B cell (primary cell): ENCODE data around the gene RNF113A. TPM values are rescaled to one million over a fixed set of nuclear protein-coding genes. Genes with fewer than 3 reads are reported as not detected.

ENCODE experiments used
- ATAC-seq: fragments of 200-7000 bp; cut with Tn5 transposase; one replicate; pipeline ENCODE4 v1.10.0; 2021; ENCODE audit warnings: low read depth, mild to moderate bottlenecking, moderate number of reproducible peaks, moderate library complexity
- CTCF ChIA-PET: fragments of 350-600 bp; sonication (Branson Sonifier 250); formaldehyde crosslinking; loops from one replicate; lab custom pipeline; 2021; ENCODE audit warnings: antibody characterized with exemption, inconsistent platforms; lab: Charles Lee
- POLR2A ChIA-PET: fragments of 350-600 bp; sonication (Branson Sonifier 250); formaldehyde crosslinking; loops from one replicate; lab custom pipeline; 2021; ENCODE audit warnings: antibody characterized with exemption; lab: Charles Lee
- DNase-seq: peaks from one replicate; pipeline ENCODE4 v3.0.0; 2013
- H2AFZ ChIP-seq: 2 replicates; pipeline ENCODE4 v1.6.1; 2012; ENCODE audit warnings: mild to moderate bottlenecking, low read depth, low read length; ENCODE audit not compliant: insufficient read depth, poor library complexity, severe bottlenecking
- H3K27ac ChIP-seq, 2 donors: 1 replicate in 1 of 2; 2 replicates in 1 of 2; pipeline ENCODE4 v1.5.1; 2012 to 2013; ENCODE audit warnings: low read length in 2 of 2, mild to moderate bottlenecking in 2 of 2, moderate library complexity in 1 of 2
- H3K27me3 ChIP-seq, 4 experiments: fragments of 200-600 bp in 1 of 4; sonication (generic) in 1 of 4; replicated peaks in 1 of 4; 1 replicate in 2 of 4; 2 replicates in 2 of 4; pipeline versions ENCODE4 v1.6.1 to v1.7.0; 2013 to 2016; ENCODE audit warnings: low read length in 3 of 4, mild to moderate bottlenecking in 2 of 4, mixed read lengths in 1 of 4, moderate library complexity in 1 of 4; ENCODE audit not compliant: insufficient read depth in 4 of 4, control insufficient read depth in 3 of 4; ENCODE audit errors: control extremely low read depth in 1 of 4
- H3K36me3 ChIP-seq, 2 experiments: replicated peaks in 1 of 2; 1 replicate in 1 of 2; 2 replicates in 1 of 2; pipeline versions ENCODE4 v1.6.1 to v1.7.1; 2013; ENCODE audit warnings: low read length in 1 of 2; ENCODE audit not compliant: insufficient read depth in 2 of 2, control insufficient read depth in 1 of 2; ENCODE audit errors: control extremely low read depth in 1 of 2, extremely low read depth in 1 of 2
- H3K4me1 ChIP-seq, 2 donors: fragments of 200-600 bp in 1 of 2; sonication (generic) in 1 of 2; 1 replicate in 1 of 2; 2 replicates in 1 of 2; pipeline versions ENCODE4 v1.5.1 to v1.6.1; 2013 to 2017; ENCODE audit warnings: low read length in 2 of 2; ENCODE audit not compliant: control insufficient read depth in 2 of 2, insufficient read depth in 2 of 2
- H3K4me2 ChIP-seq: replicated peaks from 2 replicates; pipeline ENCODE3; 2012; ENCODE audit warnings: mild to moderate bottlenecking, low read depth, low read length; ENCODE audit not compliant: poor library complexity, severe bottlenecking
- H3K4me3 ChIP-seq, 5 experiments: fragments of 200-600 bp in 1 of 5; sonication (generic) in 1 of 5; 1 replicate in 3 of 5; 2 replicates in 2 of 5; pipeline versions ENCODE4 v1.5.1 to v1.7.0; 2011 to 2016; ENCODE audit warnings: low read length in 4 of 5, mild to moderate bottlenecking in 4 of 5, low read depth in 2 of 5, control low read depth in 1 of 5, moderate library complexity in 1 of 5; ENCODE audit not compliant: insufficient read depth in 1 of 5; ENCODE audit errors: control extremely low read depth in 1 of 5, extremely low read depth in 1 of 5
- H3K79me2 ChIP-seq: fragments of 200-600 bp; sonication (generic); one replicate; pipeline ENCODE4 v1.6.0; 2016; ENCODE audit warnings: low read length; ENCODE audit not compliant: control insufficient read depth, insufficient read depth
- H3K9ac ChIP-seq: fragments of 200-600 bp; sonication (generic); 2 replicates; pipeline ENCODE4 v1.6.1; 2017; ENCODE audit warnings: mild to moderate bottlenecking, low read length, moderate library complexity
- H3K9me3 ChIP-seq, 3 donors: one replicate each; pipeline versions ENCODE4 v1.6.1 to v1.7.1; 2013; ENCODE audit warnings: low read length in 2 of 3; ENCODE audit not compliant: control insufficient read depth in 2 of 3, insufficient read depth in 1 of 3; ENCODE audit errors: control extremely low read depth in 1 of 3
- H4K20me1 ChIP-seq: 2 replicates; pipeline ENCODE4 v1.6.0; 2012; ENCODE audit warnings: mild to moderate bottlenecking, low read length; ENCODE audit not compliant: insufficient read depth, control insufficient read depth, poor library complexity, severe bottlenecking
- H3K27ac Mint-ChIP-seq: one replicate; pipeline ENCODE4 v1.8.0; 2021; ENCODE audit warnings: mixed read lengths
- H3K27me3 Mint-ChIP-seq: one replicate; pipeline ENCODE4 v1.8.0; 2021; ENCODE audit warnings: mixed read lengths
- H3K4me1 Mint-ChIP-seq: one replicate; pipeline ENCODE4 v1.8.0; 2021; ENCODE audit warnings: mixed read lengths
- H3K4me3 Mint-ChIP-seq: one replicate; pipeline ENCODE4 v1.8.0; 2021; ENCODE audit warnings: mixed read lengths
- H3K9me3 Mint-ChIP-seq: one replicate; pipeline ENCODE4 v1.8.0; 2022; ENCODE audit warnings: mixed read lengths; ENCODE audit not compliant: insufficient read depth
- CTCF ChIP-seq: fragments of 200-600 bp; IDR thresholded peaks from one replicate; pipeline ENCODE4 v1.8.0; 2022; ENCODE audit warnings: antibody characterized with exemption, mild to moderate bottlenecking
- EZH2 ChIP-seq: IDR thresholded peaks from 2 replicates; pipeline ENCODE4 v1.6.1; 2012; ENCODE audit warnings: borderline replicate concordance, low read depth, mild to moderate bottlenecking, moderate library complexity, low read length; ENCODE audit not compliant: insufficient read depth, poor library complexity, severe bottlenecking
- WGBS: methylation state at CpG from one replicate; pipeline ENCODE4 v1.1.5; 2013; ENCODE audit warnings: missing lambda C conversion rate; ENCODE audit not compliant: insufficient coverage; 5-methylcytosine and 5-hydroxymethylcytosine counted together
- intact Hi-C: fragments of 100-400 bp; cut with micrococcal nuclease; formaldehyde crosslinking; loops from one replicate; pipeline ENCODE4 v1.10.0; 2022
- polyA plus RNA-seq: library from polyadenylated mRNA; depleted of rRNA; stranded (reverse); fragments of >200 nt; gene quantifications from 2 replicates; pipeline ENCODE4 v1.2.3, GENCODE V29; 2012
- total RNA-seq, 2 donors: library from RNA; stranded (reverse); fragments of 120-200 nt in 1 of 2; gene quantifications; 1 replicate in 1 of 2; 2 replicates in 1 of 2; pipeline versions ENCODE4 v1.2.3 to v1.2.4, GENCODE V29; 2013 to 2022

The RNF113A gene
- total and polyA plus RNA-seq, 2 donors (not counting 1 experiment from before 2014, with no cell fraction given) = 37.2 to 50.6 TPM

GRCh38 chrX:119853444-119853843 is 18.1 kb downstream of the RNF113A start:
- H3K4me3 Mint-ChIP-seq = peak overlapping the region; percentile 98

More at GRCh38 chrX:119853444-119853843, 18.1 kb downstream of the RNF113A start:
- DNase-seq (no peak), ATAC-seq (no peak)
- Mint-ChIP-seq H3K27ac (peak overlapping the region; percentile 97), H3K4me1 (peaks cover 15% of the 10 kb centered on the region), H3K27me3 (no peaks in the 10 kb centered on the region), H3K9me3 (no peaks in the 10 kb centered on the region)
- H2AFZ ChIP-seq = peak overlapping the region; percentile 72
- H4K20me1 ChIP-seq = no peaks in the 10 kb centered on the region
- TF ChIP-seq CTCF (no peak), EZH2 (no peak)
- no CpG with 5 or more reads among the region's 10 CpGs for WGBS
- H3K4me3 ChIP-seq = peak overlapping the region in 2 of 5 experiments; percentile 21 to 29
- no peak overlapping the region for H3K9ac ChIP-seq
- H3K4me1 ChIP-seq = peaks cover 0 to 11% of the 10 kb centered on the region in 2 donors
- H3K27me3 ChIP-seq = no peaks in the 10 kb centered on the region
- CTCF ChIA-PET = interaction anchor here (0.9 to 1.3 kb wide), 2 partner anchors 16 to 62 kb away, joined by 4 to 6 read pairs; partner anchors contain the start of gene RPL39
- H3K36me3 ChIP-seq = peaks cover 2% of the 10 kb centered on the region in 2 experiments
- peak overlapping the region in 1 of 2 donors; percentile 67 for H3K27ac ChIP-seq
- POLR2A ChIA-PET = interaction anchor here (1.2 to 1.6 kb wide), 2 partner anchors 17 to 62 kb away, joined by 10 to 12 read pairs; partner anchors contain the start of genes NDUFA1, RNF113A and RPL39
- no peaks in the 10 kb centered on the region for H3K9me3 ChIP-seq
- intact Hi-C loops = loop anchor here (1.0 to 5.0 kb wide), 4 partner anchors 18 to 62 kb away; partner anchors contain the start of genes NDUFA1, RNF113A and RPL39
- peak overlapping the region; percentile 81 for H3K4me2 ChIP-seq
- H3K79me2 ChIP-seq = peaks cover 9% of the 10 kb centered on the region
